Measurements from ENCODE around the gene INPP4B. TPM values are rescaled to one million over a fixed set of nuclear protein-coding genes. Genes with fewer than 3 reads are reported as not detected.

INPP4B gene
- total RNA-seq, 1 experiment from 2014 or later: 0.07 TPM

GRCh38 chr4:142379277-142380051 is 466.6 kb downstream of the INPP4B start:
- no peak for DNase-seq
- Histone ChIP-seq H3K23me2 (ENCODE audit: insufficient read length, low read depth, low read length, poor library complexity, severe bottlenecking) (no peaks in the 10 kb centered on the region), H3T11ph (ENCODE audit: low read length) (no peak overlapping the region), H4K5ac (ENCODE audit: insufficient read length, low read depth, low read length) (no peak overlapping the region), H3K9ac (ENCODE audit: extremely low read depth, insufficient read length, low read length) (no peak overlapping the region), H4K8ac (replicated peaks; ENCODE audit: insufficient read length, low read depth, low read length) (no peak overlapping the region), H2BK15ac (ENCODE audit: low read depth, low read length) (no peak overlapping the region), H4K91ac (ENCODE audit: insufficient read length, low read depth, low read length) (no peak overlapping the region), H3K4me2 (ENCODE audit: insufficient read depth, insufficient read length, low read length) (no peak overlapping the region), H3K23ac (ENCODE audit: insufficient read length, low read depth, low read length) (no peak overlapping the region), H2AK5ac (ENCODE audit: insufficient read length, low read length) (no peak overlapping the region), H2BK5ac (ENCODE audit: insufficient read length, low read length) (no peak overlapping the region), H3K79me2 (ENCODE audit: insufficient read depth, low read length) (no peaks in the 10 kb centered on the region), H2BK120ac (ENCODE audit: low read depth, low read length, poor library complexity, severe bottlenecking) (no peak overlapping the region), H2AFZ (ENCODE audit: low read length) (no peak overlapping the region), H3K18ac (ENCODE audit: insufficient read length, low read depth, low read length) (no peak overlapping the region), H3K9me3 (ENCODE audit: control insufficient read depth, low read depth, low read length) (no peaks in the 10 kb centered on the region), H3K27me3 (ENCODE audit: insufficient read depth, low read length) (no peaks in the 10 kb centered on the region), H2BK12ac (ENCODE audit: insufficient read length, low read depth, low read length) (no peak overlapping the region), H3K4ac (ENCODE audit: low read depth, low read length) (no peak overlapping the region), H2BK20ac (ENCODE audit: low read depth, low read length, poor library complexity, severe bottlenecking) (no peak overlapping the region), H3K14ac (ENCODE audit: insufficient read depth, low read length) (no peak overlapping the region), H3K4me1 (ENCODE audit: insufficient read depth, low read length) (no peaks in the 10 kb centered on the region), H3K56ac (ENCODE audit: insufficient read length, low read depth, low read length) (no peak overlapping the region), H3K79me1 (ENCODE audit: insufficient read depth, low read depth, low read length, poor library complexity, severe bottlenecking) (no peaks in the 10 kb centered on the region), H3K27ac (ENCODE audit: insufficient read length, low read depth, low read length) (no peak overlapping the region), H4K20me1 (ENCODE audit: control insufficient read depth, insufficient read depth, insufficient read length) (no peaks in the 10 kb centered on the region)
- Mint-ChIP-seq H3K4me1 (peaks cover 7 to 10% of the 10 kb centered on the region in 2 experiments; a peak in 3 of 4 replicates), H3K27ac (peak overlapping the region in 1 of 3 experiments; percentile 75; a peak in 1 of 7 replicates), H3K9me3 (no peaks in the 10 kb centered on the region), H3K36me3 (ENCODE audit: insufficient read depth in 1 of 3, low read depth in 3 of 3) (no peaks in the 10 kb centered on the region), H3K4me3 (no peak overlapping the region), H3K27me3 (ENCODE audit: low read depth) (no peaks in the 10 kb centered on the region)
- WGBS (ENCODE audit: extremely low coverage, insufficient read length, low lambda C conversion rate): no CpG with 5 or more reads among the region's 4 CpGs
- no peak for TF ChIP-seq CTCF (conservative IDR thresholded peaks at IDR 0.05)

All from H9 (cell line).